T-helper 2 cell treated with Interferon-gamma antibody and Interleukin-4, amounts not matched to agents 100 ng/mL and 5 ng/mL, for 36 hours (primary cell): Measurements from ENCODE around the gene TRABD2A. TPM values are rescaled to one million over a fixed set of nuclear protein-coding genes. Genes with fewer than 3 reads are reported as not detected.
"Not testable (repeated sequence)": the region's sequence is repeated elsewhere in the genome, so short reads cannot be mapped to it uniquely, and the experiment has no call there.

Experiments used
- intact Hi-C: fragments of 100-400 bp; cut with micrococcal nuclease; formaldehyde crosslinking; loops from one replicate; pipeline ENCODE4 v1.15.1; 2023
- total RNA-seq: library from RNA; stranded (reverse); gene quantifications from 2 replicates; pipeline ENCODE4 v1.2.3, GENCODE V29; 2022

TRABD2A gene, protein sequence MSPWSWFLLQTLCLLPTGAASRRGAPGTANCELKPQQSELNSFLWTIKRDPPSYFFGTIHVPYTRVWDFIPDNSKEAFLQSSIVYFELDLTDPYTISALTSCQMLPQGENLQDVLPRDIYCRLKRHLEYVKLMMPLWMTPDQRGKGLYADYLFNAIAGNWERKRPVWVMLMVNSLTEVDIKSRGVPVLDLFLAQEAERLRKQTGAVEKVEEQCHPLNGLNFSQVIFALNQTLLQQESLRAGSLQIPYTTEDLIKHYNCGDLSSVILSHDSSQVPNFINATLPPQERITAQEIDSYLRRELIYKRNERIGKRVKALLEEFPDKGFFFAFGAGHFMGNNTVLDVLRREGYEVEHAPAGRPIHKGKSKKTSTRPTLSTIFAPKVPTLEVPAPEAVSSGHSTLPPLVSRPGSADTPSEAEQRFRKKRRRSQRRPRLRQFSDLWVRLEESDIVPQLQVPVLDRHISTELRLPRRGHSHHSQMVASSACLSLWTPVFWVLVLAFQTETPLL
- 64.9 and 67.5 TPM in 2 replicates for total RNA-seq

DNA sequence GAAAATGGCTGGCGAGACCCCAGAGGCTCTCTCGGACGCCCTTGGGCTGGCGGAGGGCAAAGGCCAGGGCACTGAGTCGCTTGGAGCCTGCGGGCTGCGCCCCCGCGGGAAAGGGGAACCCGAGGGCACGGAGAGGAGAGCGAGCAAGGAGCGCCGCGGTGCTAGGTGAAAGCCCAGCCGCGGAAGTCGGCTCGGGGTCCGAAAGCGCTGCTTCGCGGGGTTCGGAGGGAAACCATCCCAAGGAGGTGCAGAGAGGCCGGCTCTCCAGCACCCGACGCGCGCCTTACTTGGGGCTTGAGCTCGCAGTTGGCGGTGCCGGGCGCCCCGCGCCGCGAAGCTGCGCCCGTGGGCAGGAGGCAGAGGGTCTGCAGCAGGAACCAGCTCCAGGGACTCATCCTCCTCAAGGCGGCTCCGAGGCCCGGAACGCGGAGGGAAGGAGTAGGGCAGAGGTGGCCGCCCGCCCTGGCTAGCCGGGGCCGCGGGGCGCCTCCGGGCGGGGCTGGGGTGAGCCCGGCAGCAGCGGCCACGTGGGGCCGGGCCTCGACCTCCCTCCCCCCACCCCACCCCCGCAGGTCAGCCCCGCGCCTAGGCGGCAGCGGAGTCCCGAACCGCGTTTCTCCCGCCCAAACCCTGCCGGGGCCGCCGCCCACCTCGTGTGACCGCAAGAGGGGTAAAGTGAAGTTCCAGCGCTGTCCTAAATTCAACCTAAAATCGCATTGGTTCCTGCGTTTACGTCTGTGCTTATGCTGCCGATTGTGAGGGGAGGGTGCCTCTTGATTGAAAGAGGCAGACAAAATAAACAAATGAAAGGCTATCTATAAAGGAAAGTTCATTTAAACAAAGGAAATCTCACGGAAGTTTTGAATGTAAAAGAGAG lies at the start of gene TRABD2A:
TSS of gene TRABD2A (minus strand) at position 440 of the 877 bp plus-strand sequence. CDS start at position 395, 45 bp downstream.
- intact Hi-C loops: loop anchor here (1.0 kb wide), 3 partner anchors 44 to 422 kb away; partner anchors contain the start of genes DNAH6 and SUCLG1

DNA sequence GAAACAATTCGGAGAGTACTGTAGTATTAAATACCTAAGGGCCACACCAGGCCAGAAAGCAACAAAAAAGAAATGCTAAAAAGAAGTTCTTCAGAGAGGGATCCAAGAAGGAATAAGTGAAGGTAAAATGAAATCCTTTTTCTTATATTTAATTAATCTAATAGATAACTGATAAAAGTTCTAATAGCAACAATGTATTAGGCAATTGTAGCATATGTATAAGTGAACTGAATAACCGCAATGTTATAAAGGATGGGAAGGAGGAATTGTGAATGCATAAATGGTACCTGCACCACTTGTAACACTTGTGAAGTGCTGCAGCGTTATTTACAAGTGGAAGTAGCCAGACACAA lies 46.4 kb upstream of the TRABD2A start:
- intact Hi-C loops: loop anchor here (1.0 to 2.0 kb wide), 7 partner anchors 11 to 372 kb away; no protein-coding TSS in a partner anchor

DNA sequence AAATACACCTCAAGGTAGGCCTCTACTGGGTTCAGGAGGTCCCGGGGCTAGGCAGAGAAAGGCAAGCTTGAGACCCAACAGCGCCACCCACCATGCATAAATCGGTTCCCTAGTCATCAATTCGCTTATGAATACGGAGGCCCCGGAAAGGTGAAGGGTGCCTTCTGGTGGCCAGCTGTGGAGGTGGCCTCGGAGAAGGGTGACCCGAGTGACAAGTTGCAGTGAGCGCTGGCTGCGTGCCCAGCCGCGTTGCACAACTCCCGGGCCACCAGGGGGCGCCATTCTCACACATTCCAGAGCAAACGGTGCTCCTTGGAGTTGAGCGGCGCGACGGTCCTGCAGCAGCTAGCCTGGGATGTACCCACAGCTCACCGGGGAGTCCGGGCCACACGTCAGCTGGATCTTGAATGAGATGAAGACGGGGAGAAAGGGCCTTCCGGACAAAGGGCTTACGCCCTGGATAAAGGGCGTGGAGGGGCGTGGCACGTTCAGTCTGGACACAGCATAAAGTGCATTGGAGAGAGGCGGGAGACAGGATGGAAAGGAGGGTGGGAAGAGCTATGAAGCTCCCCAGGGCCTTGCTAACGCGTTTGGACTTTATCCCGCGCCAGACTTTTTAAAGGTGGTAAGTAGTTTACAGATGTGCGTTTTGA lies 45.0 kb upstream of the TRABD2A start:
- intact Hi-C loops: loop anchor here (1.0 to 2.0 kb wide), 11 partner anchors 21 to 467 kb away; partner anchors contain the start of genes SUCLG1, TMSB10 and TRABD2A

DNA sequence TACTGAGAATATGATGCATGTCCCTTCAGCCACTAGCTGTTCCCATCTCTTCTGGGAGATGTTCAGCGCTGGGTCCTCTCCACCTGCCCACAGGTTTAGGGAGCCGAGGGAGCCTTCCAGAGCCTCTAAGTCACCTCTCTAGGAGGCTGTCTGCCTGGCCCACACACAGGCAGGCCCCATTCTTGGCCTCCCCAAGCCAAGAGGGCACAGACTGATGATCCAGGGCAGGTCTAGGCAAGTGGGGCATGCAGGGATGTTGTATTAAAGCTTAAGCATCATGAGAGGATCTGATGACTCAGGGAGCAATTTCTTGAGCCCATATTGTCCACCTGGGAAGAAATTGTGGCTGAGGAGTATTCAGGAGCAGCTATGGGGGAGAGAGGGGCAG lies 44.4 kb upstream of the TRABD2A start:
- intact Hi-C loops: loop anchor here (1.0 to 2.0 kb wide), 7 partner anchors 20 to 467 kb away; partner anchors contain the start of genes SUCLG1, TMSB10 and TRABD2A

DNA sequence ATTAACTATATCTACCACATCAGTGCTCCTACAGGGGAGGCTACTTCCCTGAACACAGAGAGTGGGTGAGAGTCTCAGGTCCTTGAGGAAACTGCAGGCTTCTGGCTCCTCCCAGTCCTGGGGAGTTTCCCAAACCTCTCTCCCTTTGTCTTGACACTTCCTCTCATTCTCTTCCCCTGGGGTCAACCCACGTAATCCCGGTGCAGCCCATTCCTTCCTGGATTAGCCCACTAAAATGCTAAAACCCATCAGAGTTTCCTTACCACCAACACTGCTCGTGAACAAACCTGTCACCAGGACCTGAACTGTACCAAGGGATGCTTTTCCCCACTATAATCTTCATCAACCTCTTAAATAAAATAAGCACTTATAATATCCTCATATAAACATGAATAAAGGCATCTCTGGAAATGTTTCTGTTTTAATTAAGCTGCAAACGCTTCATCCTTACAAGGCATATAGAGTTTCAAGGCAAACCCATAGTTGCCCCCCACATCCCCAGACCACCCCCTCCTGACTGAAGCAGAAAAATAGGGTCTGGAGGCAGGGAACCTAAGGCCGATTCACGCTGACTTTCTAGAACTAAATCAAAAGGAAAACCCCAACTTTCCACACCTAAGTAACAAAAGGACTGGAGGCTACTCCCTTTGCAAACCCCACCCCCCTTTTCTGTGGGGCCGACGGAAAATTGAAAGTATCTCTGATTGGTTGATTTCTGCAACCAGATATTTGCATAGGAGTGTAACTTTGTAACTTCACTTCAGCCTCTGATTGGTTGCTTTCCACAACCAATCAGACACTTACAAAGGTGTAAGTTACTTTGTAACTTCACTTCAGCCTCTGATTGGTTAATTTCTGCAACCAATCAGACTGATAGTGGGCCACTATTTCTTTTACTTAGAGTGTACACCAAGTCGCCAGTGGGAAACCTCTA lies 43.6 kb upstream of the TRABD2A start:
- intact Hi-C loops: loop anchor here (1.0 to 2.0 kb wide), 7 partner anchors 19 to 466 kb away; partner anchors contain the start of genes SUCLG1, TMSB10 and TRABD2A

DNA sequence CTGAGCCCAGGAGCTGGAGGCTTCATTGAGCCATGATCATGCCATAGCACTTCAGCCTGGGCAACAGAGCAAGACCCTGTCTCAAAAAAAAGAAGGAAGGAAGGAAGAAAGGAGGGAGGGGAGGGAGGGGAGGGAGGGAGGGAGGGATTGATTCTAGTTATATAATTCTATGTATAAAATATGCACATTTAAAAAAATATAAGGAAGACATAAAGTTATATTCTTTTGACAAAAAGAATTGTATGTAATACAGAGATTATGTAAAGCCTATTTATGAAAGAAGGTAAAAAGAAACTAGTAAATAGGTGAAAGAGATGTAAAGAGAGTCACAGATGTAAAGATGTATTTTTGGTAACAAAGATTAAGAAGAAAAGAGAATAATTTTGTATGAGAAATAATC lies 42.1 kb upstream of the TRABD2A start:
- intact Hi-C loops: no loop called here

DNA sequence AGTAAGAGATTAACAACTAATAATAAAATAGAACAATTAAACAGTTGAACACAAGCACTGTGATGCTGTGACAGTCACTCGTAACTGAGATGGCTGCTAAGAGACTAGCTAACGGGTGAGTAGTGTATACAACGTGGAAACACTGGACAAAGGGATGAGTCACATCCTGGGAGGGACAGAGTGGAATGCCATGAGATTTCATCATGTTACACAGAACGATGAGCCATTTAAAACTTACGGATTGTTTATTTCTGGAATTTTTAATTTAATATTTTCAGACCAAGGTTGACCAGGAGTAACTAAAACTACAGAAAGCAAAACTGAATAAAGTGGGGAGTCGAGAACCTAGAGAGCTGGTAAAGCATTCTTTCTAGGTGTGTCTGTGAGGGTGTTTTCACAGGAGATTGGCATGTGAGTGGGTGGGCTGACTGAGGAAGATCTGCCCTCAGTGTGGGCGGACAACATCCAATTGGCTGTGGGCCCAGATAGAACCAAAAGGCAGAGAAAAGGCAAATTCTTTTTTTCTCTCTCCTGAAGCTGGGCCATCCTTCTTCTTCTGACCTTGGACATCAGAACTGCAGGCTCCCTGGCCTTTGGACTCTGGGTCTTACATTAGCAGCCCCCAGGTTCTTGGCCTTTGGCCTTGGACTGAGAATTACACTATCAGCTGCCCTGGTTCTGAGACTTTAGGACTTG lies 39.1 kb upstream of the TRABD2A start:
- intact Hi-C loops: loop anchor here (1.0 kb wide), 1 partner anchor 12 kb away; no protein-coding TSS in a partner anchor

DNA sequence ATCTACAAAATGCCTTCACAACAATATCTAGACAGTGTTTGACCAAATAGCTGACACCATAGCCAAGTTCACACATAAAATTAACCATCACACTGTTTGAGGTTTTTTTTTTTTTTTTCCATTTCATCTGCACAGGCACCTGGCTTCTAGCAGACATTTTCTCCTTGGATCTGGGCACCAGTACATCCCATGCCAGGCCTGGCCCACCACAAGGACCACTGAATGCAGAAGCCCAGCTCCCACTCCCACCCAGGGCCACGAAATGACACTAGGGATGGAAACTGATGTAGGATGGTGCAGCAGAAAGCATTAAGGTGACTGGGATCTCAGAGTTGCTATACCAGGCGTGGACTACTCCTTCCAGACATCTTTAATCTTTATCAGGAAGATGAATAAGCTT lies 37.5 kb upstream of the TRABD2A start:
- intact Hi-C loops: no loop called here

DNA sequence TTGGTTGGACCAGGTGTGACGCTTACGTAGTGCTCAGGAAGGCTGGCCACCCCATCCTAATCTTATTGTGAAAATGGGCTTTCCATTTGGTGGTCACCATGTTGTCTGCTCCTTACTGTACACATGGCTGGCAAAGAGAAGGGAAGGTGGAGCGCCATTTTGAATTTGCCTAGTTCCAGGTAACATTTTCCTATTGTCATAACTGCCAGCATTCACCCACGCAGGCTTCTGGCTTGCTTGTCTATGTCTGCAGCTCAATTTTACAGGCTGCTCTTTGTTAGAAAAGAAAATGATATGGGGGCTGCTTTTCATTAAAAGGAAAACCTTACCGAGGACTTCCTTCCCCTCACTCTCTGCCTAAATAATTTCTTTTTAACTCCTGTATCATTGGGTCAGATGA lies 36.9 kb upstream of the TRABD2A start:
- intact Hi-C loops: not testable (repeated sequence)

DNA sequence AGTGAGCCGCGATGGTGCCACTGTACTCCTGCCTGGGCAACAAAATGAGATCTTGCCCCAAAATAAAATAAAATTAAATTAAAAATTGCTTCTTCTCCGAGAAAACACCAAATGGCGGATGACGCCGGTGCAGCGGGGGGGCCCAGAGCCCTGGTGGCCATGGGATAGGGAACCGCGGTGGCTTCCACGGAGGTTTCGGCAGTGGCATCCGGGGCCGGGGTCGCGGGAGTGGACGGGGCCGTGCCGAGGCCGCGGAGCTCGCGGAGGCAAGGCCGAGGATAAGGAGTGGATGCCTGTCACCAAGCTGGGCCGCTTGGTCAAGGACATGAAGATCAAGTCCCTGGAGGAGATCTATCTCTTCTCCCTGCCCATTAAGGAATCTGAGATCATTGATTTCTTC lies 34.8 kb upstream of the TRABD2A start:
- intact Hi-C loops: not testable (repeated sequence)

DNA sequence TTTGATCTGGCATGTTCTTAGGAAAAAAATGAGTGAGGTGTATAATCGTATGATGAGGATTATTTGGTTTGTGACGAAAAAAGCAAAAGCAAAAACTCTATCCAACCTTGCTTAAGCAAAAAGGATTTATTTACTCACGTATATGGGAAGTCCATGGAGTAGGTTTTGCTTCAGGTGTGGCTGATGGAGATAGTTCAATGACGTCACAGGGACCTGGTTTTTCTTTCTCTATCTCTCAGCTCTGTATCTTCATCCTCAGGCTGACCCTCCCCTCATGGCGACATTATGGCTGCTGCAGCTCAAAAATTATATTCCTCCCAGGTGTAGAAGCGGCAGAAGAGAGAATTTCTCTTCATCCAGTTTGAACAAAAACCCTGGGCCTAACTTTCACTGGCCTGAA lies 33.5 kb upstream of the TRABD2A start:
- intact Hi-C loops: no loop called here

DNA sequence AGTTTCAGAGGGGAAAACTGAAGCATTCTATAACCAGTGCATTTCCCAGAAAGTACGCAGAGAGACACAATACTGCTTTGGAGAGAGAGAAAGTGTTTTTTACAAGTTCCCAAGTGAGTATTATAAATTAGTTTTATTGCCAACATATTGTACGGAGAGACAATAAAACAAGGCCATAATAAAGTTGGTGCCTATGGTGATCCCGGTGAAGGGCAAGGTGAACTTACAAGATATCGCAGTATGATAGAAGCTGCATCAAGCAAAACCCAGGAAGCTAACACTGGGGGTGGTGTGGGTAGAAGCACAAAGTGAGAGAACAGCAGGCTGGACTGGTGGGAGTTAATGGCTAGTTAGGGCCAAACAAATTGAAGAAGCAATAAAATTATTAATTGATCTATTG lies 32.1 kb upstream of the TRABD2A start:
- intact Hi-C loops: no loop called here

DNA sequence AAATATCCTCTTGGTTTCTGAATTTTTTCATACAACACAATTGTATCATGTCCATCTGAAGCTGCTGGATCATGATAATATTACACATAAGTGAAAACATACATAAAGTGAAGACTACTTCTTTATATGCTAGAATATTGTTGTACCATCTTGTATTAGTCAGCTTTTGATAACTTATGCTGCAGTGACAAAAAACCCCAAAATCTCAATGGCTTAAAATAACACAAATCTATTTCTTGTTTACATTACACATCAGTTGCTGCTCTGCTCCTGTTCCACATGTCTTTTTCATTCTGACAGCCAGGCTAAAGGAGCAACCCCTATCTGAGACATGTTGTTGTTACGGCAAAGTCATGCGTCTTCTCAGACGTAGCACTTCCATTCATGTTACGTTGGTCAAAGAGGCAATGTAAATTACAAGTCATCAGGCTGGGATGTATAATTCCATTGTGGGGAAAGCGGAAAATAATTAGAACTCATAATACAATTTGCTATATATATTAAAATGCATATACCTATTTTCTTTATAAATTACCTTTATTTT lies 30.3 kb upstream of the TRABD2A start:
- intact Hi-C loops: no loop called here

DNA sequence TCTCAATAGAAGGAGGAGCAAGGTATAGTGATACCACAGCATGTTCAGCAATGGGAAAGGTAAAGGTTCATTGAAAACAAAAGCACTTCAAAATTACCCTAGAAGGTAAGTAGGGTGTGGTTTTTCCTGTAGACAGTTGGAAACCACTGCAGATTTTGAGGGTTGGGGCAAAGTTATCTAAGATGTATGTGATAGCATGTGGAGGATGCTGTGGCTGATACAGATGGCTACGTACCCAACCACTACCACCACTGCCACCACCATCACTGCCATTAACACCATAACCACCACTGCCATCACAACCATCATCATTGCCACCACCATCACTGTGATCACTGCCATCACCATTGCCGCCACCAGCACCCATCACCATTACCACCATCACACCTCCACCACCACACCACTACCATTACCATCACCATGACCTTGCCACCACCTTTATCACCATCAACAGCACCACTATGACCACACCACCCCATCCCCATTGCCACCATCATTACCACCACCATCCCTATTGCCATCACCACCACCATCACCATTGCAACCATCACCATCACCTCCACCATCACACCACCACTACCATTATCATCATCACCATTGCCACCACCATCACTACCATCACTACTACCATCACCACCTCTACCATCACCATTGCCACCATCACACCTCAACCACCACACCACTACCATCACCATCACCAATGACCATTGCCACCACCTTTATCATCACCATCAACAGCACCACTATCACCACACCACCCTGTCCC lies 28.2 kb upstream of the TRABD2A start:
- intact Hi-C loops: loop anchor here (1.0 to 5.0 kb wide), 3 partner anchors 10 to 127 kb away; partner anchors contain the start of gene KCMF1

DNA sequence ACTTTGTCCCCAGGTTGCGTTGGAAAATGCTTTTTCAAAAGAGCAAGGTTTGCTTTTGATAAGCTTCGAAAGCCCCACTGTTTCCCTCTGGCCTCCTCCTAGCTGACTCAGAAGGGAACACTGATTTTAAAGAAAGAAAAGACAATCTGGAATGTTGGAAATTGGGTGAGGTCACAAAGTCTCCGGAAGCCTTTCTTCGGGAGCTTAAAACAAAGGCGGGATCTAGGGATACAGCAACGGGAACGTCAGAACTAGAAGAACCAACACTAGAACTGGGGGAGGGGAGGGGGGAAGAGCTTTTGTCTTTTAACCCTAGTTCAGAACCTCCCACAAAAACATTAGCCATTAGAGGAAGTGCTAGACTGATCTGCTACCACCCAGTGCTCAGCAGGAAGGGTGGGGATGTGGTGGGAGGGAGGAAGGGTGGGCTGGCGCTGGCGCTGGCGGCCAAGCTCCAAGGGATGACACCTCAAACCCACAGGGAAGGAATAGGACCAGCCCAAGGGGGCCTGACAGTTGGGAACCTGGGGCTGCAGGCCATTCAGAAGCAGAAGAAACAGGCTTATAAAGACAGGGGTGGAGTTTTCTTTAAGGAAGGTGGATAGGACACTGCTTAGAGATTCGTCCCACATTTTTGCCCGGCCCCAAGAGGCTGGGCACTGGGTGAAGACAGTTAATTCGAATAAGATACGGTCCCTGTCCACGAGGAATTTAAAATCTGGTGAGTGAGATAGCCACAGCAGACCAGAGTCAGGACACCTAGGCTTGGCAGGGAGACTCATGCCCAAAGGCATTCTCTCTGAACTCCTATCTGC lies 26.2 kb upstream of the TRABD2A start:
- intact Hi-C loops: loop anchor here (1.0 to 5.0 kb wide), 4 partner anchors 9 to 125 kb away; no protein-coding TSS in a partner anchor

DNA sequence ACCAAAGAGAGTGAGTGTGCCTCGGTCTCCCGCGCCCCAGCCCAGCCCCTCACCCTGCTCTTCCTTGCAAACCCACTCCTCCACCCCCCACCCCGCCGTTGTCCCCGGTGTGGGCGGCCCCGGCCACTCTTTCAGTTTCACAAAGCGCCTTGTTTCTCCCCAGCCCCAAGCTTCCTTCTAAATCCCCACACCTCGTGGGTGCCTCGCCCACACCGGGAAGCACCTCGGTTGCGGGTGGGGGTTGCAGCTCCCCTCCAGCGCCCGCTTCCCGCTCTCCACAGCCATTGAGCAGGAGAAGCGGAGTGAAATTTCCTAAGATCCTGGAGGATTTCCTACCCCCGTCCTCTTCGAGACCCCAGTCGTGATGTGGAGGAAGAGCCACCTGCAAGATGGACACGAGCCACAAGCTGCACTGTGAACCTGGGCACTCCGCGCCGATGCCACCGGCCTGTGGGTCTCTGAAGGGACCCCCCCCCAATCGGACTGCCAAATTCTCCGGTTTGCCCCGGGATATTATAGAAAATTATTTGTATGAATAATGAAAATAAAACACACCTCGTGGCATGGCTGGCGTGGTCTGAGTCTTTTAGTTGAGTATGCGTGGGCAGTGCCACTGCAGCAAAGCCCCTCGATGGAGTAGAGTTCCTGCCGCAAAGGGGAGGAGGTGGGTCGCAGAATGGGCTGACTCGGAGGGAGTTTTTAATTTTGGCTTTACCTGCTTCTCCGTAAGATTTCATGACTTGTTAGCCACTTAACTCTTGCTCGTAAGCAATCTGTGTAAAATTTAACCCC lies 25.4 kb upstream of the TRABD2A start:
- intact Hi-C loops: loop anchor here (2.0 to 5.0 kb wide), 2 partner anchors 60 to 124 kb away; no protein-coding TSS in a partner anchor
